ENCODE measurements around the gene SNN. TPM values are rescaled to one million over a fixed set of nuclear protein-coding genes. Genes with fewer than 3 reads are reported as not detected.

SNN gene
- 16.2 and 16.8 TPM in 2 replicates for total RNA-seq

DNA sequence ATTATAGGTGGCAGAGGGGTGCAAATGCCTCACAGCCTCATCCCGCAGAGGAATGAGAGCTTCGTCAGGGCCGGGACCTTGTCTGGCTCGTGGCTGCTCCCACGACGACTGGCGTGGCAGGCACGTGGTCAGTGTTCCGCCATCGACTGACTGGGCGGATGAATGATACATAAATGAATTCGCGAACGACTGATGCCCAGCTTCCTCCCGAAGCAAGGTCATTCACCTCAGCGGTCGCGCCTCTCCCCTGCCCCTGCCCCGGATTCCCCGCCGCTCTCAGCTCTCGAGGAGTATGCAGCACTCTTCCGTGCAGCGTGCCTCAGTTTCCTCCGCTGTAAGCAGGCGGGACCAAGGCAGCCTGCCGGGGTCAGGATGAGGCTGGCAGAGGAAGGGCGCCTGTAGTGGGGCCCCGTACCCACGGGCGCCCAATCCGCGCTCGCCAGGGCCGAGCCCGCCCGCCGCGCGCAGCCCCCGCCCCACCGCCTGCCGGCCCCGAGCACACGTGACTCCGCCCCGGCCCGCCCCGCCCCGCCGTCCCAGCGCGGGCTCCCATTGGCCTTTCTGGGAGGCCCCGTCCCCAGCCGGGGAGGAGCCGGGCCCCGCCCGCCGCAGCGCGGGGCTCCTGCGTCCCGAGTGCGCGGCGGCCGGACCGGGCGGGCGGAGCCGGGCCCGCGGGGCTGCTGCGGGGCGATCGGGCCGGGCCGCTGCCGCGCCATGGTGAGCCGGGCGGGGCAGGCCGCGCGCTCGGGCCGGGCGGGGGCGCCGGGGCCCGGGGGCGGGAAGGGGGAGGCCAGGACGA lies at the start of gene SNN:
SNN (plus strand) TSS at position 632 of the 799 bp plus-strand sequence. CDS start 7,605 bp downstream, outside the sequence.

Other genes with a start within 250 kb of the SNN start
- 32.1 and 41.5 TPM in 2 replicates for gene LITAF, start 81.5 kb upstream of the SNN start, total RNA-seq
- 30.2 and 32.6 TPM in 2 replicates for gene TXNDC11, start 74.4 kb downstream of the SNN start, total RNA-seq
- gene ZC3H7A, start 128.8 kb downstream of the SNN start, total RNA-seq = 57.9 and 68.4 TPM in 2 replicates
- 47.7 and 55.6 TPM in 2 replicates for gene RSL1D1, start 183.1 kb downstream of the SNN start, total RNA-seq
- gene GSPT1, start 247.5 kb downstream of the SNN start, total RNA-seq = 75.5 and 78.3 TPM in 2 replicates